Measurements from ENCODE around the gene FRAT1. TPM values are rescaled to one million over a fixed set of nuclear protein-coding genes. Genes with fewer than 3 reads are reported as not detected.

FRAT1 gene
- total and polyA plus RNA-seq, 2 of the 13 experiments (the other 11 are each of a cell fraction or from before 2014, with no cell fraction given) = 1.7 to 2.3 TPM

DNA sequence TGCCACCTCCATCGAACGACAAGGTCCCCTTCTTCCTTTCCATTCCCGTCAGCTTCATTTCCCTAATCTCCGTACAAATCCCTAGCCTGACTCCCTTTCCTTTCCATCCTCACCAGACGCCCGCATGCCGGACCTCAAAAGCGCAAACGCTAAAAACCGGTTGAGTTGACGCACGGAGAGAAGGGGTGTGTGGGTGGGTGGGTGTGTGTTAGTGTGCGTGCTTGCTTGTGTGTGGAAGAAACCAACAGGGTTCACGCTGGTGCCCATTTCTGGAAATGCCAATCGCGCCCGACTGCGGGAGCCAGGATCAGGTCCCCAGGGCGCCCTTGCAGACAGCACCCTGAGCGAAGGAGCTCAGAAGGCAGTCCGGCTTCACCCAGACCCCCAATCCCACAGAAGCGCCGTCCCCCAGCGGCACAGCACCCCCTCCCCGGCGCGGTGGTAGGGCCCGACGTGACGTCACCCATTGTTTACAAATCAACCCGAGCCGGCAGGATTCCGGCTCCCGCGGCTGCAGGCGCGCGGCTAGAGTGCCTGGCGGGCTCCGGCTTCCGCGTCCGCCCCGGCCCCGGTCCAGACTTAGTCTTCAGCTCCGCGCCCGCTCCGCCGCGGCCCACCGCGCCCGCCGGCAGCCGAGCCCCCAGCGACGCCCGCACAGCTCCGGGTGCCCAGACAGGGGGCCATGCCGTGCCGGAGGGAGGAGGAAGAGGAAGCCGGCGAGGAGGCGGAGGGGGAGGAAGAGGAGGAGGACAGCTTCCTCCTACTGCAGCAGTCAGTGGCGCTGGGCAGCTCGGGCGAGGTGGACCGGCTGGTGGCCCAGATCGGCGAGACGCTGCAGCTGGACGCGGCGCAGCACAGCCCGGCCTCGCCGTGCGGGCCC is at the start of gene FRAT1 (continued):
- TF ChIP-seq FOSL1 (CRISPR knock-in tag; IDR thresholded peaks at IDR 0.05; ENCODE audit: borderline replicate concordance) (no peak), ZNF24 (IDR thresholded peaks at IDR 0.05) (no peak), ZNF547 (CRISPR knock-in tag; IDR thresholded peaks at IDR 0.05) (0 out of 2 replicates have a peak, but pooled peaks have one; percentile 65), RBM39 (IDR thresholded peaks at IDR 0.05; ENCODE audit: low read depth, low read length, poor library complexity, severe bottlenecking) (no peak), IRF2 (CRISPR knock-in tag; IDR thresholded peaks at IDR 0.05) (no peak), TSC22D2 (CRISPR knock-in tag; IDR thresholded peaks at IDR 0.05; ENCODE audit: borderline replicate concordance) (no peak), ZNF724P (CRISPR knock-in tag; IDR thresholded peaks at IDR 0.05; ENCODE audit: borderline replicate concordance) (0 out of 2 replicates have a peak, but pooled peaks have one; percentile 54), MTF2 (CRISPR knock-in tag; IDR thresholded peaks at IDR 0.05; ENCODE audit: borderline replicate concordance) (no peak), TOE1 (CRISPR knock-in tag; IDR thresholded peaks at IDR 0.05) (no peak), TEAD3 (CRISPR knock-in tag; optimal IDR thresholded peaks at IDR 0.05; ENCODE audit: borderline replicate concordance) (peak; percentile 41), ZBTB20 (CRISPR knock-in tag; IDR thresholded peaks at IDR 0.05; ENCODE audit: borderline replicate concordance, low read depth) (no peak), PPARG (CRISPR knock-in tag; conservative IDR thresholded peaks at IDR 0.05) (no peak), SIX1 (CRISPR knock-in tag; IDR thresholded peaks at IDR 0.05; ENCODE audit: borderline replicate concordance) (no peak)
- TF ChIP-seq, protein P1, sequence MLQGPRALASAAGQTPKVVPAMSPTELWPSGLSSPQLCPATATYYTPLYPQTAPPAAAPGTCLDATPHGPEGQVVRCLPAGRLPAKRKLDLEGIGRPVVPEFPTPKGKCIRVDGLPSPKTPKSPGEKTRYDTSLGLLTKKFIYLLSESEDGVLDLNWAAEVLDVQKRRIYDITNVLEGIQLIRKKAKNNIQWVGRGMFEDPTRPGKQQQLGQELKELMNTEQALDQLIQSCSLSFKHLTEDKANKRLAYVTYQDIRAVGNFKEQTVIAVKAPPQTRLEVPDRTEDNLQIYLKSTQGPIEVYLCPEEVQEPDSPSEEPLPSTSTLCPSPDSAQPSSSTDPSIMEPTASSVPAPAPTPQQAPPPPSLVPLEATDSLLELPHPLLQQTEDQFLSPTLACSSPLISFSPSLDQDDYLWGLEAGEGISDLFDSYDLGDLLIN (CRISPR knock-in tag; IDR thresholded peaks at IDR 0.05; ENCODE audit: borderline replicate concordance) = no peak; the same call in 1 of the 2 replicates
- TF ChIP-seq, protein P2, sequence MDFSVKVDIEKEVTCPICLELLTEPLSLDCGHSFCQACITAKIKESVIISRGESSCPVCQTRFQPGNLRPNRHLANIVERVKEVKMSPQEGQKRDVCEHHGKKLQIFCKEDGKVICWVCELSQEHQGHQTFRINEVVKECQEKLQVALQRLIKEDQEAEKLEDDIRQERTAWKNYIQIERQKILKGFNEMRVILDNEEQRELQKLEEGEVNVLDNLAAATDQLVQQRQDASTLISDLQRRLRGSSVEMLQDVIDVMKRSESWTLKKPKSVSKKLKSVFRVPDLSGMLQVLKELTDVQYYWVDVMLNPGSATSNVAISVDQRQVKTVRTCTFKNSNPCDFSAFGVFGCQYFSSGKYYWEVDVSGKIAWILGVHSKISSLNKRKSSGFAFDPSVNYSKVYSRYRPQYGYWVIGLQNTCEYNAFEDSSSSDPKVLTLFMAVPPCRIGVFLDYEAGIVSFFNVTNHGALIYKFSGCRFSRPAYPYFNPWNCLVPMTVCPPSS (IDR thresholded peaks at IDR 0.05) = no peak
- TF ChIP-seq, protein P3, sequence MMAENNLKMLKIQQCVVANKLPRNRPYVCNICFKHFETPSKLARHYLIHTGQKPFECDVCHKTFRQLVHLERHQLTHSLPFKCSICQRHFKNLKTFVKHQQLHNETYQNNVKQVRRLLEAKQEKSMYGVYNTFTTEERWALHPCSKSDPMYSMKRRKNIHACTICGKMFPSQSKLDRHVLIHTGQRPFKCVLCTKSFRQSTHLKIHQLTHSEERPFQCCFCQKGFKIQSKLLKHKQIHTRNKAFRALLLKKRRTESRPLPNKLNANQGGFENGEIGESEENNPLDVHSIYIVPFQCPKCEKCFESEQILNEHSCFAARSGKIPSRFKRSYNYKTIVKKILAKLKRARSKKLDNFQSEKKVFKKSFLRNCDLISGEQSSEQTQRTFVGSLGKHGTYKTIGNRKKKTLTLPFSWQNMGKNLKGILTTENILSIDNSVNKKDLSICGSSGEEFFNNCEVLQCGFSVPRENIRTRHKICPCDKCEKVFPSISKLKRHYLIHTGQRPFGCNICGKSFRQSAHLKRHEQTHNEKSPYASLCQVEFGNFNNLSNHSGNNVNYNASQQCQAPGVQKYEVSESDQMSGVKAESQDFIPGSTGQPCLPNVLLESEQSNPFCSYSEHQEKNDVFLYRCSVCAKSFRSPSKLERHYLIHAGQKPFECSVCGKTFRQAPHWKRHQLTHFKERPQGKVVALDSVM (CRISPR knock-in tag; IDR thresholded peaks at IDR 0.05) = no peak
- TF ChIP-seq, protein P4, sequence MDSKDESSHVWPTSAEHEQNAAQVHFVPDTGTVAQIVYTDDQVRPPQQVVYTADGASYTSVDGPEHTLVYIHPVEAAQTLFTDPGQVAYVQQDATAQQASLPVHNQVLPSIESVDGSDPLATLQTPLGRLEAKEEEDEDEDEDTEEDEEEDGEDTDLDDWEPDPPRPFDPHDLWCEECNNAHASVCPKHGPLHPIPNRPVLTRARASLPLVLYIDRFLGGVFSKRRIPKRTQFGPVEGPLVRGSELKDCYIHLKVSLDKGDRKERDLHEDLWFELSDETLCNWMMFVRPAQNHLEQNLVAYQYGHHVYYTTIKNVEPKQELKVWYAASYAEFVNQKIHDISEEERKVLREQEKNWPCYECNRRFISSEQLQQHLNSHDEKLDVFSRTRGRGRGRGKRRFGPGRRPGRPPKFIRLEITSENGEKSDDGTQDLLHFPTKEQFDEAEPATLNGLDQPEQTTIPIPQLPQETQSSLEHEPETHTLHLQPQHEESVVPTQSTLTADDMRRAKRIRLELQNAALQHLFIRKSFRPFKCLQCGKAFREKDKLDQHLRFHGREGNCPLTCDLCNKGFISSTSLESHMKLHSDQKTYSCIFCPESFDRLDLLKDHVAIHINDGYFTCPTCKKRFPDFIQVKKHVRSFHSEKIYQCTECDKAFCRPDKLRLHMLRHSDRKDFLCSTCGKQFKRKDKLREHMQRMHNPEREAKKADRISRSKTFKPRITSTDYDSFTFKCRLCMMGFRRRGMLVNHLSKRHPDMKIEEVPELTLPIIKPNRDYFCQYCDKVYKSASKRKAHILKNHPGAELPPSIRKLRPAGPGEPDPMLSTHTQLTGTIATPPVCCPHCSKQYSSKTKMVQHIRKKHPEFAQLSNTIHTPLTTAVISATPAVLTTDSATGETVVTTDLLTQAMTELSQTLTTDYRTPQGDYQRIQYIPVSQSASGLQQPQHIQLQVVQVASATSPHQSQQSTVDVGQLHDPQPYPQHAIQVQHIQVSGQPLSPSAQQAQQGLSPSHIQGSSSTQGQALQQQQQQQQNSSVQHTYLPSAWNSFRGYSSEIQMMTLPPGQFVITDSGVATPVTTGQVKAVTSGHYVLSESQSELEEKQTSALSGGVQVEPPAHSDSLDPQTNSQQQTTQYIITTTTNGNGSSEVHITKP (CRISPR knock-in tag; IDR thresholded peaks at IDR 0.05; ENCODE audit: low read depth) = peak; percentile 99
- TF ChIP-seq, protein P5, sequence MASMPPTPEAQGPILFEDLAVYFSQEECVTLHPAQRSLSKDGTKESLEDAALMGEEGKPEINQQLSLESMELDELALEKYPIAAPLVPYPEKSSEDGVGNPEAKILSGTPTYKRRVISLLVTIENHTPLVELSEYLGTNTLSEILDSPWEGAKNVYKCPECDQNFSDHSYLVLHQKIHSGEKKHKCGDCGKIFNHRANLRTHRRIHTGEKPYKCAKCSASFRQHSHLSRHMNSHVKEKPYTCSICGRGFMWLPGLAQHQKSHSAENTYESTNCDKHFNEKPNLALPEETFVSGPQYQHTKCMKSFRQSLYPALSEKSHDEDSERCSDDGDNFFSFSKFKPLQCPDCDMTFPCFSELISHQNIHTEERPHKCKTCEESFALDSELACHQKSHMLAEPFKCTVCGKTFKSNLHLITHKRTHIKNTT (CRISPR knock-in tag; IDR thresholded peaks at IDR 0.05) = no peak

Data from HepG2 (cell line).